ENCODE measurements around the gene PPFIA1.

DNA sequence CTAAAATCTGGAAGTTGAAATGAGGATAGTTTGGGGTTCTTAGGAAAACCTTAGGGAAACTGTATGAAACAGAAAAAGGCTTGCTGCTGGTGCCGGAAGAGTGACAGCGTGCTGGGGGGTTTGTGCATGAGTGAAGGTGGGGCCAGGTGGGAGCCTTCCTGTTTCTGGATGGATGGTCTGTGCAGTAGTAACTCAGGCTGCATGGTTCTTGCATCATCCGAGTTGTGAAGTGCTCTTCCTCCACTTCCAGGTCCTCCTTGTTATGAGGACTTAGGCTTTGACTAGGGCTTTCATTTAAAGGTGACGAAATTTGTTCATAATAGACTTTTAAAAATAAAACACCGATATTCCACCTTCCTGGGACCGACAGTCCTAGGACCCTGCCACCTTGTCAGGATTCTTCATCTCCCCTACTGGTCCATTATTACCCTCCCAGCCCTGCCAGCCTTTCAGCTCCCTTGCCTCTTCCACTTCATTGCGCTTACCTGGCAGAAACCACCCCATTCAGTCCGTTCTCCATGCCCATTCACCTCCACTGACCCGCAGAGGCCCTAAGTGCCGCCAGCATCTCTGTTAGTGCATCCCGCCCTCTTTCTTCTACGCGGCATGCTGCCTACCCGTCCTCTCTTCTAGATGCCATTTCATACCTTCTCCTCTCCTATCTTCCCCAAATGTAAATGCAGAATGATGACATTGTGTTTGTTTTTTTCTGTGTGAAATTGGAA lies 47.3 kb downstream of the PPFIA1 start:
- TF ChIP-seq, protein P1, sequence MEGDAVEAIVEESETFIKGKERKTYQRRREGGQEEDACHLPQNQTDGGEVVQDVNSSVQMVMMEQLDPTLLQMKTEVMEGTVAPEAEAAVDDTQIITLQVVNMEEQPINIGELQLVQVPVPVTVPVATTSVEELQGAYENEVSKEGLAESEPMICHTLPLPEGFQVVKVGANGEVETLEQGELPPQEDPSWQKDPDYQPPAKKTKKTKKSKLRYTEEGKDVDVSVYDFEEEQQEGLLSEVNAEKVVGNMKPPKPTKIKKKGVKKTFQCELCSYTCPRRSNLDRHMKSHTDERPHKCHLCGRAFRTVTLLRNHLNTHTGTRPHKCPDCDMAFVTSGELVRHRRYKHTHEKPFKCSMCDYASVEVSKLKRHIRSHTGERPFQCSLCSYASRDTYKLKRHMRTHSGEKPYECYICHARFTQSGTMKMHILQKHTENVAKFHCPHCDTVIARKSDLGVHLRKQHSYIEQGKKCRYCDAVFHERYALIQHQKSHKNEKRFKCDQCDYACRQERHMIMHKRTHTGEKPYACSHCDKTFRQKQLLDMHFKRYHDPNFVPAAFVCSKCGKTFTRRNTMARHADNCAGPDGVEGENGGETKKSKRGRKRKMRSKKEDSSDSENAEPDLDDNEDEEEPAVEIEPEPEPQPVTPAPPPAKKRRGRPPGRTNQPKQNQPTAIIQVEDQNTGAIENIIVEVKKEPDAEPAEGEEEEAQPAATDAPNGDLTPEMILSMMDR (IDR thresholded peaks at IDR 0.05), result no peak
- no peak for TF ChIP-seq IRF2 (CRISPR knock-in tag; IDR thresholded peaks at IDR 0.05; ENCODE audit: borderline replicate concordance, low read depth)
- no peak for TF ChIP-seq ELF4 (CRISPR knock-in tag; IDR thresholded peaks at IDR 0.05; ENCODE audit: low read depth)
- TF ChIP-seq JUN (CRISPR knock-in tag; IDR thresholded peaks at IDR 0.05), result no peak
- TF ChIP-seq MAX (CRISPR knock-in tag; IDR thresholded peaks at IDR 0.05), result no peak
- TF ChIP-seq TCF7 (CRISPR knock-in tag; IDR thresholded peaks at IDR 0.05; ENCODE audit: low read depth), result no peak

All from WTC11 (cell line).